ENCODE data around the gene SERPINA4.

The SERPINA4 gene

GRCh38 chr14:94619297-94619696, 58.1 kb downstream of the SERPINA4 start:
- no peak for DNase-seq
